Measurements from ENCODE around the gene DDA1.
"Not testable (repeated sequence)": the region's sequence is repeated elsewhere in the genome, so short reads cannot be mapped to it uniquely, and the experiment has no call there.

DDA1 gene

GRCh38 chr19:17346109-17346671 lies 36.8 kb downstream of the DDA1 start:
- peak in 1 of 2 donors; percentile 34 for DNase-seq (ENCODE audit: low read depth in 2 of 2)

GRCh38 chr19:17347361-17347760 lies 38.0 kb downstream of the DDA1 start:
- DNase-seq (ENCODE audit: low read depth in 2 of 2): no peak

- DNase-seq (ENCODE audit: low read depth in 2 of 2): no peak
These were observed 38.5 kb downstream of the DDA1 start for GRCh38 chr19:17347877-17348276.

GRCh38 chr19:17348700-17349099 lies 39.3 kb downstream of the DDA1 start:
- DNase-seq (ENCODE audit: low read depth in 2 of 2): no peak

GRCh38 chr19:17351815-17352435 lies 42.6 kb downstream of the DDA1 start:
- DNase-seq (ENCODE audit: low read depth in 2 of 2): no peak

- DNase-seq (ENCODE audit: low read depth in 2 of 2): no peak
These were observed 43.4 kb downstream of the DDA1 start for GRCh38 chr19:17352608-17353280.

GRCh38 chr19:17353386-17353785 lies 44.0 kb downstream of the DDA1 start:
- DNase-seq (ENCODE audit: low read depth in 2 of 2): no peak

- DNase-seq (ENCODE audit: low read depth in 2 of 2): no peak
These were observed 47.8 kb downstream of the DDA1 start for GRCh38 chr19:17357078-17357666.

GRCh38 chr19:17357724-17358123 lies 48.4 kb downstream of the DDA1 start:
- no peak for DNase-seq (ENCODE audit: low read depth in 2 of 2)

GRCh38 chr19:17358395-17358794 lies 49.0 kb downstream of the DDA1 start:
- no peak for DNase-seq (ENCODE audit: low read depth in 2 of 2)

- no peak for DNase-seq (ENCODE audit: low read depth in 2 of 2)
These were observed 50.8 kb downstream of the DDA1 start for GRCh38 chr19:17359905-17360800.

GRCh38 chr19:17363852-17364605 lies 54.7 kb downstream of the DDA1 start:
- not testable (repeated sequence) for DNase-seq (ENCODE audit: low read depth in 2 of 2)

- no peak for DNase-seq (ENCODE audit: low read depth in 2 of 2)
These were observed 56.0 kb downstream of the DDA1 start for GRCh38 chr19:17365361-17365760.

- no peak for DNase-seq (ENCODE audit: low read depth in 2 of 2)
These were observed 60.7 kb downstream of the DDA1 start for GRCh38 chr19:17370026-17370587.
